ENCODE results near the gene SNRNP70.

The SNRNP70 gene

GRCh38 chr19:49148784-49149651, 63.8 kb downstream of the SNRNP70 start:
- peak; percentile 74 for DNase-seq

- DNase-seq = no peak
Measured at GRCh38 chr19:49149652-49150105, 64.4 kb downstream of the SNRNP70 start.

GRCh38 chr19:49150106-49150943, 65.1 kb downstream of the SNRNP70 start:
- DNase-seq = peak; percentile 15 to 23

GRCh38 chr19:49150944-49151243, 65.6 kb downstream of the SNRNP70 start:
- no peak for DNase-seq

- DNase-seq = no peak
Measured at GRCh38 chr19:49151267-49152118, 66.2 kb downstream of the SNRNP70 start.

GRCh38 chr19:49152119-49152550, 66.9 kb downstream of the SNRNP70 start:
- DNase-seq = no peak

- DNase-seq = no peak
Measured at GRCh38 chr19:49153167-49153809, 68.0 kb downstream of the SNRNP70 start.

- DNase-seq = no peak
Measured at GRCh38 chr19:49154279-49154678, 69.0 kb downstream of the SNRNP70 start.

GRCh38 chr19:49155005-49155819, 70.0 kb downstream of the SNRNP70 start, which contains the start of gene HRC:
HRC (minus strand) TSS chr19:49155396; CDS start chr19:49155237, 159 bp downstream.
- no peak for DNase-seq

GRCh38 chr19:49155820-49156346, 70.6 kb downstream of the SNRNP70 start:
- DNase-seq = no peak

GRCh38 chr19:49157445-49158224, 72.4 kb downstream of the SNRNP70 start, which contains the start of gene TRPM4:
TRPM4 (plus strand) TSS chr19:49157792; CDS start chr19:49157867, 75 bp downstream.
- peak in 1 of 2 experiments; percentile 16 for DNase-seq

Data from activated CD4-positive, alpha-beta T cell treated with anti-CD3 and anti-CD28 coated beads, Interleukin-2, amount 50 U/mL, for 4 hours (primary cell).